ENCODE results near the gene DCTN2. TPM values are rescaled to one million over a fixed set of nuclear protein-coding genes. Genes with fewer than 3 reads are reported as not detected.

Gene DCTN2
- total RNA-seq, 1 donor from 2014 or later: 107 TPM

DNA sequence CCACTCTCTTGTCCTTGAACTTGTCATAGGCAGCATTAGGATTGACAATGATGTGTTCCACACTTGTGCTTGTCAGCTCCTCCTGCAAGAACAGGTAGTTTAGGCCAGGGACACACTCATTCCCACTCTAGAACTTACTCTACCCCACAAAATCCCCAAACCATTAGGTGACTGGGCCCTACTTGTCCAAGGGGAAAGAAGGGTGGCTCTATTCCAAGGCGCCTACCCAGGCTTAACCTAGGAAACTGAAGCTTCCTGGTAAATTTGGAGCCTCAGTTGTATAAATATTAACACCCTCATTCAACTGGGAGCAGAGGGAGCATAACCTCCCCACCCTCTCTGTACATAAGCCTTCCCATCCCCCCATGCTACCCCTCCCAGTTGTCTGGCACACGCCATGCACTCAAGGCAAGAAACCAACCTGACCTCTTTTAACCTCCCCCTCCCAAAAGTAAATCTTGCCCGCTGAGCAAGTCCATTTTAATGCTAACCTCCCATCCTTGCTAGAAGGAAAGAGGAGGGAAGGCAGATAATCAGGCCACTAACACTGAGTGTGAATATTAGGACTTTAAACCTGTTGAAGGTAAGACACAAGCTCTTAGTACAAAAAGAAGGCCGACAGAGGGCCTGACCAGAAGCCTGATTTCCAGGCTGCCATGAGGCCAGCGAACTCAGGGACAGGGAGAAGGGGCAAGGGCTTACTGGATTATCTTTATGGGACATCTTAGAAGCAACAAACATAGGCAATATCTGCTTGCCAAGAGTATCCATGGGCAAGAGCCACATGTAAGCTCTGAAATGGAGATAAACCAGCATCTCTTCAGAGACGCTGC lies 11.0 kb downstream of the DCTN2 start:
- FAIRE-seq: no peak
- no peak overlapping the region for H3K27ac Mint-ChIP-seq (ENCODE audit: unreplicated experiment)

DNA sequence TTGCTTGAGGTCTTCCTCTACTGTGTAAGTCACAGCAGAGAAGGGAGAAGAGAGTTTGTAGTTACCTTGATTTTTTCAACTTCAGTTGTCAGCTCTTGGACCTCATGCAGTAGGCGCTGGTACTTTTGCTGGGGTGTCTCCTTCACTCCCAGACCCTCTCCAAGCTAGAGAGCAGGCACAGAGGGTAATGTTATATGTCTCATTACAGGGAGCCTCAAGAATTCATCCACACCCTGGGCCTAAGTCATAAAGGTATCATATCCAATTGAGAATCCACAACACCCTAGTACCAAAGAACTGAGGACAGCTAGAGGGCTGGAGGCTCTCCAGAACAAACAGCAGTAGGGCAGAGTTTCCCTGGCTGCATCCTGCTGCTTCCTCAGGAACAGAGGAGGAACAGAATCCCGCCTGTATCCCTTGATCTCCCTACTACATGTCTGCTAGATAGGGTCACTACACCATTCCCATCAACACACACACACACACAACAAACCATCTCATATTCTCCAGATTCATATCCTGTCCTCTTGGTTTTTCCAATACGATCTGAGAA lies 11.9 kb downstream of the DCTN2 start:
- Histone ChIP-seq H3K4me1 (ENCODE audit: insufficient read depth, low read length) (no peaks in the 10 kb centered on the region), H3K4me3 (ENCODE audit: insufficient read depth, low read depth, low read length) (no peak overlapping the region), H2AFZ (ENCODE audit: low read depth, low read length) (no peak overlapping the region), H3K36me3 (ENCODE audit: insufficient read depth, low read length) (peaks cover 61% of the 10 kb centered on the region), H3K9me3 (ENCODE audit: insufficient read depth, low read depth, low read length) (no peaks in the 10 kb centered on the region), H3K9ac (ENCODE audit: low read length) (peak overlapping the region; percentile 10), H3K4me2 (ENCODE audit: low read length) (no peak overlapping the region), H4K20me1 (ENCODE audit: insufficient read depth, low read length) (peaks cover 54% of the 10 kb centered on the region), H3K27me3 (ENCODE audit: insufficient read depth, low read length) (no peaks in the 10 kb centered on the region), H3K79me2 (ENCODE audit: insufficient read depth, low read length) (peaks cover 15% of the 10 kb centered on the region), H3K27ac (ENCODE audit: low read depth, low read length) (no peak overlapping the region)
- H3K4me3 Mint-ChIP-seq (ENCODE audit: unreplicated experiment): no peak overlapping the region
- H3K9me3 Mint-ChIP-seq (ENCODE audit: unreplicated experiment): no peaks in the 10 kb centered on the region
- FAIRE-seq (no peak), DNase-seq (ENCODE audit: low read depth) (no peak)
- no peaks in the 10 kb centered on the region for H3K4me1 Mint-ChIP-seq (ENCODE audit: low read depth, unreplicated experiment)
- H3K27ac Mint-ChIP-seq (ENCODE audit: unreplicated experiment): no peak overlapping the region
- H3K36me3 Mint-ChIP-seq (ENCODE audit: low read depth, unreplicated experiment): peaks cover 29% of the 10 kb centered on the region
- TF ChIP-seq, protein P1, sequence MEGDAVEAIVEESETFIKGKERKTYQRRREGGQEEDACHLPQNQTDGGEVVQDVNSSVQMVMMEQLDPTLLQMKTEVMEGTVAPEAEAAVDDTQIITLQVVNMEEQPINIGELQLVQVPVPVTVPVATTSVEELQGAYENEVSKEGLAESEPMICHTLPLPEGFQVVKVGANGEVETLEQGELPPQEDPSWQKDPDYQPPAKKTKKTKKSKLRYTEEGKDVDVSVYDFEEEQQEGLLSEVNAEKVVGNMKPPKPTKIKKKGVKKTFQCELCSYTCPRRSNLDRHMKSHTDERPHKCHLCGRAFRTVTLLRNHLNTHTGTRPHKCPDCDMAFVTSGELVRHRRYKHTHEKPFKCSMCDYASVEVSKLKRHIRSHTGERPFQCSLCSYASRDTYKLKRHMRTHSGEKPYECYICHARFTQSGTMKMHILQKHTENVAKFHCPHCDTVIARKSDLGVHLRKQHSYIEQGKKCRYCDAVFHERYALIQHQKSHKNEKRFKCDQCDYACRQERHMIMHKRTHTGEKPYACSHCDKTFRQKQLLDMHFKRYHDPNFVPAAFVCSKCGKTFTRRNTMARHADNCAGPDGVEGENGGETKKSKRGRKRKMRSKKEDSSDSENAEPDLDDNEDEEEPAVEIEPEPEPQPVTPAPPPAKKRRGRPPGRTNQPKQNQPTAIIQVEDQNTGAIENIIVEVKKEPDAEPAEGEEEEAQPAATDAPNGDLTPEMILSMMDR (IDR thresholded peaks at IDR 0.05; ENCODE audit: insufficient read depth, low read depth, low read length): no peak
- TF ChIP-seq EZH2 (IDR thresholded peaks at IDR 0.05; ENCODE audit: insufficient read depth, low read length): no peak
- no peaks in the 10 kb centered on the region for H3K27me3 Mint-ChIP-seq (ENCODE audit: low read depth, unreplicated experiment)

More for the DNA sequence above, 11.0 kb downstream of the DCTN2 start:
- H3K4me3 ChIP-seq (ENCODE audit: insufficient read depth, low read depth, low read length): no peak overlapping the region
- no peak overlapping the region for H3K9ac ChIP-seq (ENCODE audit: low read length)
- TF ChIP-seq, protein P1 (IDR thresholded peaks at IDR 0.05; ENCODE audit: insufficient read depth, low read depth, low read length): no peak
- no peak for TF ChIP-seq EZH2 (IDR thresholded peaks at IDR 0.05; ENCODE audit: insufficient read depth, low read length)
- Mint-ChIP-seq H3K36me3 (ENCODE audit: low read depth, unreplicated experiment) (peaks cover 29% of the 10 kb centered on the region), H3K27me3 (ENCODE audit: low read depth, unreplicated experiment) (no peaks in the 10 kb centered on the region), H3K4me1 (ENCODE audit: low read depth, unreplicated experiment) (peaks cover 7% of the 10 kb centered on the region), H3K9me3 (ENCODE audit: unreplicated experiment) (no peaks in the 10 kb centered on the region), H3K4me3 (ENCODE audit: unreplicated experiment) (peak overlapping the region; percentile 64)
- no peak overlapping the region for H2AFZ ChIP-seq (ENCODE audit: low read depth, low read length)
- H3K4me2 ChIP-seq (ENCODE audit: low read length): no peak overlapping the region
- no peaks in the 10 kb centered on the region for H3K9me3 ChIP-seq (ENCODE audit: insufficient read depth, low read depth, low read length)
- H3K27ac ChIP-seq (ENCODE audit: low read depth, low read length): no peak overlapping the region
- peaks cover 21% of the 10 kb centered on the region for H3K79me2 ChIP-seq (ENCODE audit: insufficient read depth, low read length)
- no peak for DNase-seq (ENCODE audit: low read depth)
- H3K4me1 ChIP-seq (ENCODE audit: insufficient read depth, low read length): no peaks in the 10 kb centered on the region
- H3K27me3 ChIP-seq (ENCODE audit: insufficient read depth, low read length): no peaks in the 10 kb centered on the region
- H4K20me1 ChIP-seq (ENCODE audit: insufficient read depth, low read length): peaks cover 57% of the 10 kb centered on the region
- H3K36me3 ChIP-seq (ENCODE audit: insufficient read depth, low read length): peaks cover 53% of the 10 kb centered on the region

DNA sequence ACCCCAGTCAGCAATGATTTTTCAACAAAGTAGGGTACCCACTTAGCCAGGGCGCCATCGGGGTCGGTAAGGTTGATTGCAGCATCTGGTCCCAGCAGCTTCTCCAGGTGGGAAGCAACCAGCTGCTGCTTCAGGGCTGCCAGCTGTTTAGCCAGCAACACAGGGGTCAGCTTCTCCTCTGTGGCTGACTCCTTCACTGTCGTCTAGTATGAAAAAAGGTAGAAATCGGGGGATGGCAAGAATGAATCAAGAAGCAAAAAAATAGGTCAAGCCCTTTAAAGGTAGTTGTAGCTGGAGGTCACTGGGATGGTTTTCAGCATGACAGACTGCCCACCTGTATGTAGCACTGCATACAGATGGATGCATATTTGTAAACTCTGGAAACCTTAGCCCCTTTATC lies 12.7 kb downstream of the DCTN2 start:
- H3K4me1 Mint-ChIP-seq (ENCODE audit: low read depth, unreplicated experiment): peaks cover 2% of the 10 kb centered on the region
- H3K36me3 Mint-ChIP-seq (ENCODE audit: low read depth, unreplicated experiment): peaks cover 31% of the 10 kb centered on the region
- H3K4me3 Mint-ChIP-seq (ENCODE audit: unreplicated experiment): no peak overlapping the region

More for the DNA sequence above, 12.7 kb downstream of the DCTN2 start:
- Histone ChIP-seq H4K20me1 (ENCODE audit: insufficient read depth, low read length) (peaks cover 54% of the 10 kb centered on the region), H3K9ac (ENCODE audit: low read length) (no peak overlapping the region), H3K9me3 (ENCODE audit: insufficient read depth, low read depth, low read length) (no peaks in the 10 kb centered on the region), H3K4me2 (ENCODE audit: low read length) (no peak overlapping the region), H3K79me2 (ENCODE audit: insufficient read depth, low read length) (peaks cover 10% of the 10 kb centered on the region), H3K27me3 (ENCODE audit: insufficient read depth, low read length) (no peaks in the 10 kb centered on the region), H3K4me3 (ENCODE audit: insufficient read depth, low read depth, low read length) (no peak overlapping the region), H3K4me1 (ENCODE audit: insufficient read depth, low read length) (no peaks in the 10 kb centered on the region), H2AFZ (ENCODE audit: low read depth, low read length) (no peak overlapping the region), H3K27ac (ENCODE audit: low read depth, low read length) (no peak overlapping the region), H3K36me3 (ENCODE audit: insufficient read depth, low read length) (peaks cover 66% of the 10 kb centered on the region)
- Mint-ChIP-seq H3K27ac (ENCODE audit: unreplicated experiment) (no peak overlapping the region), H3K27me3 (ENCODE audit: low read depth, unreplicated experiment) (no peaks in the 10 kb centered on the region), H3K9me3 (ENCODE audit: unreplicated experiment) (no peaks in the 10 kb centered on the region)
- TF ChIP-seq EZH2 (IDR thresholded peaks at IDR 0.05; ENCODE audit: insufficient read depth, low read length): no peak
- TF ChIP-seq, protein P1 (IDR thresholded peaks at IDR 0.05; ENCODE audit: insufficient read depth, low read depth, low read length): no peak
- no peak for FAIRE-seq
- DNase-seq (ENCODE audit: low read depth): no peak

All from astrocyte (in vitro differentiated cells and primary cell).